ENCODE results near the gene PDIK1L. TPM values are rescaled to one million over a fixed set of nuclear protein-coding genes. Genes with fewer than 3 reads are reported as not detected.

The PDIK1L gene
- total RNA-seq, 1 donor from 2014 or later: 11.4 TPM

GRCh38 chr1:26130695-26131094 is 19.1 kb downstream of the PDIK1L start:
- no peaks in the 10 kb centered on the region for H3K36me3 ChIP-seq
- ATAC-seq (no peak), DNase-seq (no peak)
- H3K27ac ChIP-seq: no peak overlapping the region
- H3K4me1 ChIP-seq: peaks cover 24% of the 10 kb centered on the region
- H3K9me3 ChIP-seq: no peaks in the 10 kb centered on the region
- no peak overlapping the region for H3K4me3 ChIP-seq
- intact Hi-C loops (cut with DNase I): no loop called here
- TF ChIP-seq, protein P1, sequence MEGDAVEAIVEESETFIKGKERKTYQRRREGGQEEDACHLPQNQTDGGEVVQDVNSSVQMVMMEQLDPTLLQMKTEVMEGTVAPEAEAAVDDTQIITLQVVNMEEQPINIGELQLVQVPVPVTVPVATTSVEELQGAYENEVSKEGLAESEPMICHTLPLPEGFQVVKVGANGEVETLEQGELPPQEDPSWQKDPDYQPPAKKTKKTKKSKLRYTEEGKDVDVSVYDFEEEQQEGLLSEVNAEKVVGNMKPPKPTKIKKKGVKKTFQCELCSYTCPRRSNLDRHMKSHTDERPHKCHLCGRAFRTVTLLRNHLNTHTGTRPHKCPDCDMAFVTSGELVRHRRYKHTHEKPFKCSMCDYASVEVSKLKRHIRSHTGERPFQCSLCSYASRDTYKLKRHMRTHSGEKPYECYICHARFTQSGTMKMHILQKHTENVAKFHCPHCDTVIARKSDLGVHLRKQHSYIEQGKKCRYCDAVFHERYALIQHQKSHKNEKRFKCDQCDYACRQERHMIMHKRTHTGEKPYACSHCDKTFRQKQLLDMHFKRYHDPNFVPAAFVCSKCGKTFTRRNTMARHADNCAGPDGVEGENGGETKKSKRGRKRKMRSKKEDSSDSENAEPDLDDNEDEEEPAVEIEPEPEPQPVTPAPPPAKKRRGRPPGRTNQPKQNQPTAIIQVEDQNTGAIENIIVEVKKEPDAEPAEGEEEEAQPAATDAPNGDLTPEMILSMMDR (IDR thresholded peaks at IDR 0.05): no peak
- H3K27me3 ChIP-seq: no peaks in the 10 kb centered on the region

- DNase-seq (no peak), ATAC-seq (no peak)
- no peaks in the 10 kb centered on the region for H3K27me3 ChIP-seq
- peaks cover 8% of the 10 kb centered on the region for H3K4me1 ChIP-seq
- H3K9me3 ChIP-seq: no peaks in the 10 kb centered on the region
- no peak overlapping the region for H3K4me3 ChIP-seq
- no peak overlapping the region for H3K27ac ChIP-seq
- intact Hi-C loops (cut with DNase I): no loop called here
- TF ChIP-seq, protein P1 (IDR thresholded peaks at IDR 0.05): no peak
- H3K36me3 ChIP-seq: no peaks in the 10 kb centered on the region
Observed at GRCh38 chr1:26132128-26132833, 20.7 kb downstream of the PDIK1L start.

GRCh38 chr1:26132834-26133167 is 21.2 kb downstream of the PDIK1L start:
- Histone ChIP-seq H3K4me3 (no peak overlapping the region), H3K36me3 (no peaks in the 10 kb centered on the region), H3K27ac (no peak overlapping the region), H3K9me3 (no peaks in the 10 kb centered on the region), H3K27me3 (no peaks in the 10 kb centered on the region), H3K4me1 (peaks cover 4% of the 10 kb centered on the region)
- intact Hi-C loops (cut with DNase I): no loop called here
- ATAC-seq (no peak), DNase-seq (no peak)
- TF ChIP-seq, protein P1 (IDR thresholded peaks at IDR 0.05): no peak

DNA sequence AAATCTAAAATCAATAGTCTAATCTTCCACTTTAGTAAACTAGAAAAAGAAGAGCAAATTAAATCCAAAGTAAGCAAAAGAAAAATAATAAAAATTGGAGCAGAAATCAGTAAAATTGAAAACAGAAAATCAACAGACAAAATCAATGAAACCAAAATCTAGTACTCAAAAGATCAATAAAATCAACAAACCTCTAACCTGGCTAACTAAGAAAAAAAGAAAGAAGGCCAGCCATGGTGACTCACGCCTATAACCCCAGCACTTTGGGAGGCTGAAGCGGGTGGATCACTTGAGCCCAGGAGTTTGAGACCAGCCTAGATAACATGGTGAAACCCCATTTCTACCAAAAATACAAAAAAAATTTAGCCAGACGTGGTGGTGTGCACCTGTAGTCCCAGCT is 22.8 kb downstream of the PDIK1L start:
- no peak overlapping the region for H3K4me3 ChIP-seq
- no peak for ATAC-seq
- H3K9me3 ChIP-seq: no peaks in the 10 kb centered on the region
- intact Hi-C loops (cut with DNase I): no loop called here
- no peaks in the 10 kb centered on the region for H3K27me3 ChIP-seq
- no peaks in the 10 kb centered on the region for H3K4me1 ChIP-seq
- no peaks in the 10 kb centered on the region for H3K36me3 ChIP-seq
- DNase-seq: no peak
- H3K27ac ChIP-seq: no peak overlapping the region
- TF ChIP-seq, protein P1 (IDR thresholded peaks at IDR 0.05): no peak

GRCh38 chr1:26138974-26139558 is 27.4 kb downstream of the PDIK1L start:
- intact Hi-C loops (cut with DNase I): no loop called here

More at GRCh38 chr1:26138974-26139558, 27.4 kb downstream of the PDIK1L start:
- Histone ChIP-seq H3K36me3 (no peaks in the 10 kb centered on the region), H3K9me3 (no peaks in the 10 kb centered on the region), H3K27ac (no peak overlapping the region), H3K4me1 (no peaks in the 10 kb centered on the region), H3K27me3 (no peaks in the 10 kb centered on the region), H3K4me3 (no peak overlapping the region)
- DNase-seq: no peak
- TF ChIP-seq, protein P1 (IDR thresholded peaks at IDR 0.05): no peak
- peak; percentile 43 for ATAC-seq
